Osteocyte (in vitro differentiated cells): Measurements from ENCODE around the gene PCP2. TPM values are rescaled to one million over a fixed set of nuclear protein-coding genes. Genes with fewer than 3 reads are reported as not detected.

Source experiments
- DNase-seq: peaks from one replicate; pipeline ENCODE4 v3.0.0; 2021; ENCODE audit warnings: mixed read lengths; ENCODE audit not compliant: unreplicated experiment; ENCODE audit errors: extremely low spot score
- H3K27ac Mint-ChIP-seq: one replicate; pipeline ENCODE4 v1.8.0; 2021; ENCODE audit warnings: mild to moderate bottlenecking, mixed read lengths; ENCODE audit not compliant: unreplicated experiment
- H3K27me3 Mint-ChIP-seq: one replicate; pipeline ENCODE4 v1.8.0; 2021; ENCODE audit warnings: mixed read lengths; ENCODE audit not compliant: unreplicated experiment
- H3K36me3 Mint-ChIP-seq: one replicate; pipeline ENCODE4 v1.8.0; 2021; ENCODE audit warnings: mixed read lengths; ENCODE audit not compliant: unreplicated experiment
- H3K4me1 Mint-ChIP-seq: one replicate; pipeline ENCODE4 v1.8.0; 2021; ENCODE audit warnings: mixed read lengths; ENCODE audit not compliant: unreplicated experiment
- H3K4me3 Mint-ChIP-seq: one replicate; pipeline ENCODE4 v1.8.0; 2021; ENCODE audit warnings: mild to moderate bottlenecking, moderate library complexity, mixed read lengths; ENCODE audit not compliant: unreplicated experiment
- H3K9me3 Mint-ChIP-seq: one replicate; pipeline ENCODE4 v1.8.0; 2021; ENCODE audit warnings: mixed read lengths; ENCODE audit not compliant: unreplicated experiment
- total RNA-seq: library from RNA; stranded (reverse); gene quantifications from 2 replicates; pipeline ENCODE4 v1.2.1, GENCODE V29; 2021
- TF ChIP-seq, protein P1 (sequence below): fragments of 200-600 bp; sonication (generic); IDR thresholded peaks from 2 replicates; pipeline ENCODE4 v1.5.0; 2021; ENCODE audit warnings: antibody characterized with exemption, mild to moderate bottlenecking, moderate library complexity

PCP2 gene
- total RNA-seq, 1 donor from 2014 or later, result not detected

DNA sequence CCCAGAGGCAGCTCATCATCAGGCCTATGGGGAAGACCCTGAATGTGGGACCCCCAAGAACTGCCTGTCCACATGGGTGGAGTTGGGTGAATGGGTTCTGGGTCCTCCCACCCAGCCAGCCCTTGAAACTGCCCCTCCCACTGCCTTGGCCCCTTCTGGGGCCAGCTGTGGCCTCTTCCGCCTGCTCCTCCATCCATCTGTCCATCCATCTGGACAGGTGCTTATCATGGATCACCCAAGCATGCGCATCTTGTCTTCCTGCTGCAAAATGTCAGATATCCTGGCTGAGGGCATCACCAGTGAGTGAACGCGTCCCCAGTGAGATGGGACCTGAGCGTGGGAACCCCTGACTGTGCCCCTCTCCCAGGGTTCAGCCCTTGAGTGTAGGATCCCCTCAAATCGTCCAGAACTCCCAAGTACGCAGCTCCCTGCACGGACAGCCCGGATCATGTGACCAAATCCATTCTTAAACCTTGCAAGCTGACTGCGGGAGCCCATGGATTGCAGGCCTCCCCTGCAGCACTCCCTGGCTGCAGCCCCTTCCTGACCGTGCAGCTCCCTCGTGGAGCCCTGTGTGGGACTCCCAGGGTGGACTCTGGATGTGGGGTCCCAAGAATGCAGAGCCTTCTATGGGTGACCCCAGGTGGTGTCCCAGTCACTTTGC, 5.4 kb upstream of the PCP2 start:
- no peaks in the 10 kb centered on the region for H3K36me3 Mint-ChIP-seq
- peaks cover 16% of the 10 kb centered on the region for H3K27me3 Mint-ChIP-seq
- H3K4me3 Mint-ChIP-seq, result no peak overlapping the region
- H3K4me1 Mint-ChIP-seq, result no peaks in the 10 kb centered on the region
- H3K9me3 Mint-ChIP-seq, result no peaks in the 10 kb centered on the region
- DNase-seq, result no peak
- no peak overlapping the region for H3K27ac Mint-ChIP-seq
- TF ChIP-seq, protein P1, sequence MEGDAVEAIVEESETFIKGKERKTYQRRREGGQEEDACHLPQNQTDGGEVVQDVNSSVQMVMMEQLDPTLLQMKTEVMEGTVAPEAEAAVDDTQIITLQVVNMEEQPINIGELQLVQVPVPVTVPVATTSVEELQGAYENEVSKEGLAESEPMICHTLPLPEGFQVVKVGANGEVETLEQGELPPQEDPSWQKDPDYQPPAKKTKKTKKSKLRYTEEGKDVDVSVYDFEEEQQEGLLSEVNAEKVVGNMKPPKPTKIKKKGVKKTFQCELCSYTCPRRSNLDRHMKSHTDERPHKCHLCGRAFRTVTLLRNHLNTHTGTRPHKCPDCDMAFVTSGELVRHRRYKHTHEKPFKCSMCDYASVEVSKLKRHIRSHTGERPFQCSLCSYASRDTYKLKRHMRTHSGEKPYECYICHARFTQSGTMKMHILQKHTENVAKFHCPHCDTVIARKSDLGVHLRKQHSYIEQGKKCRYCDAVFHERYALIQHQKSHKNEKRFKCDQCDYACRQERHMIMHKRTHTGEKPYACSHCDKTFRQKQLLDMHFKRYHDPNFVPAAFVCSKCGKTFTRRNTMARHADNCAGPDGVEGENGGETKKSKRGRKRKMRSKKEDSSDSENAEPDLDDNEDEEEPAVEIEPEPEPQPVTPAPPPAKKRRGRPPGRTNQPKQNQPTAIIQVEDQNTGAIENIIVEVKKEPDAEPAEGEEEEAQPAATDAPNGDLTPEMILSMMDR, result no peak

- DNase-seq, result no peak
- H3K4me3 Mint-ChIP-seq, result peak overlapping the region; percentile 57
- TF ChIP-seq, protein P1, result no peak
- peaks cover 16% of the 10 kb centered on the region for H3K27me3 Mint-ChIP-seq
- no peaks in the 10 kb centered on the region for H3K9me3 Mint-ChIP-seq
- no peaks in the 10 kb centered on the region for H3K36me3 Mint-ChIP-seq
- no peaks in the 10 kb centered on the region for H3K4me1 Mint-ChIP-seq
- no peak overlapping the region for H3K27ac Mint-ChIP-seq
Observed at GRCh38 chr19:7637374-7638256, 4.1 kb upstream of the PCP2 start.

DNA sequence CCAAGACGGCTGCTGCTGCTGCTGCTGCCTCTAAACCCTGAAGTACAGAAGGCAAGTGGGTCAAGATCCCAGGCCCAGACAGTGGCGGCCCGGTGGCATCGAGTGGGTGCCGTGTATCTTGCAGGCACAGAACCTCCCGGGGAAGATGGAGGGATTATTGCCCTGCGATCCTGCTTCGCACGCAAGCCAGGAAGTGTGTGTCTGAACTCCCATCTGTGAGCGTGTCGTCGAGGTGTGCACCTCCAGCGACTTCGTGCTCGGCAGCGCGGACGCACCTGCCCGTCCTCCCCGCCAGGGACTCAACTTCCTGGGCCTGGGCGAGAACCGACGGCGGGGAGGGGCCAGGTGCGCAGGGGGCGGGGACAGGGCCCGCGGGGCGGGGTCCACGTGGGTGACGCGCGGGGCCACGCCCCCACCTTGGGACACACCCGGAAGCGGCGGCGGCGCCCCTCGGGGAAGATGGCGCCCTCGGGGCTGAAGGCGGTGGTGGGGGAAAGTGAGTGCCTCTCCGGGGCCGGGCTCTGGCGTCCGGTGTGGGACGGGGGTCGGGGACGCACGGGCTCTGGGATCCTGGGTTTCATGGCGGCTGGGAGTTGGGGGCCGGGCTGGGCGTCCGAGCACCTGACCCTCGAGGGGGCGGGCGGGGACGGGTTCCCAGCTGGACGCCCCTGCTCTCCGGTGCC, 3.3 kb upstream of the PCP2 start, which contains the start of gene STXBP2:
Gene STXBP2 (plus strand): TSS at position 420 of the 683 bp plus-strand sequence. CDS start 40 bp downstream, at position 460.
- Mint-ChIP-seq H3K27ac (no peak within 1 kb of the TSS), H3K9me3 (no peaks in the 10 kb centered on the region), H3K27me3 (peaks cover 16% of the 10 kb centered on the region), H3K36me3 (no peaks in the 10 kb centered on the region), H3K4me1 (no peaks in the 10 kb centered on the region), H3K4me3 (peak within 1 kb of the TSS; percentile 57)
- no peak for DNase-seq
- TF ChIP-seq, protein P1, result no peak

DNA sequence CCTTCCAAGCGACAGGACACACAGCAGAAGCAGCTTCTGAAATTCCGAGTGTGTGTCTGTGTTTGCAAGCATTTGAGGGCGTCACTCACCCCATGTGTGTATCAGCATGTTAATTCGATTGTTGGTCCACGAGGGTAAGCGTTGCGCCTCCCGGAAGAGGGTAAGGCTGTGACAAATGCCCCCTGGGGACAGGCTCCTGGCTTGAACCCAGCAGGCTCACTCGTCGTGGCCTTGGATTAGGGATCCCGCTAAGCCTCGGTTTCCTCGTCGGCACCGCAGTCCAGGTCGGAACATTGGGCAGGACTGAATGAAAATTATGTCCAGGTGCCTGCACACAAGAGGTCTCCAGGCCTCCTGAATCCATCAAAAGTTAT, 2.8 kb upstream of the PCP2 start:
- no peaks in the 10 kb centered on the region for H3K4me1 Mint-ChIP-seq

More for the DNA sequence above, 2.8 kb upstream of the PCP2 start:
- TF ChIP-seq, protein P1, result no peak
- Mint-ChIP-seq H3K9me3 (no peaks in the 10 kb centered on the region), H3K27ac (no peak overlapping the region), H3K27me3 (peaks cover 16% of the 10 kb centered on the region), H3K4me3 (peak overlapping the region; percentile 40), H3K36me3 (no peaks in the 10 kb centered on the region)
- DNase-seq, result no peak
